ENCODE results near the gene RPL39.
"Not testable (repeated sequence)": the region's sequence is repeated elsewhere in the genome, so short reads cannot be mapped to it uniquely, and the experiment has no call there.

Gene RPL39

DNA sequence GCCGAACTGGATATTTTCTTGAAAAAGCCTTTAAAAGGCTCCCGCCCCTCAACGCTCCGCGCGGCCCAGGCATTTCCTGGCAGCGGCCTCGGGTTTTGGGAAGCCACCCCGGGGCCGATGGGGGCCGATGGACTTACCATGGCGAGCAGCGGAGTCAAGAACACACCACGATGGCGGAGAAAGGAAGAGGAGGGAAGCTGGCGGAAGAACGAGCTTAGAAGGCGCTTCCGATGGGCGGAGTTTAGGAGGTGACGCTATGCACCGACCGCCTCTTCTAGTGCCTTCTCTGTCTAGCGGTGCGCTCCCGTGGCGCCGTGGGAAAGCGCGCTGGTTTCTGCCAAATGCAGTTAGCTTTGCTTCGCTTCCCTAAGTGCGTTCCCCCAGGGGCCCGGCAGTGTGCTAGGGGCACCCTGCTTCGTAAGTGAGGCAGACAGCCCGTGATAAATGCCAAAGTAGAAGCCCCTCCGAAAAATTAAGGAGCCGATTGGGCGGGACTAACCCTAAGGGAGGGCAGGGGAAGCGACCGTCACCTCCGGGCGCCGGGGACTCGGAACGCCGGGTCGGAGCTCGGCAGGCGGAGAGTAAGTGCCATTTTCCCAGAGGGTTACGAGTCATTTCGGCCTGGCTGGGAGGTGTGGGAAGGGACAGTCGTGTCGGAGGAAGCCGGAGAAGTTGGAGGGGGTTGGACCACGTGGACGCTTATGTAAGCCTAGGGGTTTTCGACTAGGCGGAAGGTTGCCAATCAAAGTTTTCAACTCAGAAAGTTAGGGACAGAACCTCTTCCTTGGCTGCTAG, at the start of gene RPL39:
Gene RPL39, minus strand, starts transcription at position 194 of the 795 bp plus-strand sequence. Its CDS starts 54 bp downstream, at position 140.
- H3K4me3 ChIP-seq (ENCODE audit: low read length) = peak within 1 kb of the TSS; percentile 91
- H3K36me3 ChIP-seq (ENCODE audit: control insufficient read depth, insufficient read depth, low read length, severe bottlenecking) = peaks cover 9% of the 10 kb centered on the region
- H3K27me3 ChIP-seq (replicated peaks; ENCODE audit: control insufficient read depth, insufficient read depth, low read length) = no peaks in the 10 kb centered on the region

DNA sequence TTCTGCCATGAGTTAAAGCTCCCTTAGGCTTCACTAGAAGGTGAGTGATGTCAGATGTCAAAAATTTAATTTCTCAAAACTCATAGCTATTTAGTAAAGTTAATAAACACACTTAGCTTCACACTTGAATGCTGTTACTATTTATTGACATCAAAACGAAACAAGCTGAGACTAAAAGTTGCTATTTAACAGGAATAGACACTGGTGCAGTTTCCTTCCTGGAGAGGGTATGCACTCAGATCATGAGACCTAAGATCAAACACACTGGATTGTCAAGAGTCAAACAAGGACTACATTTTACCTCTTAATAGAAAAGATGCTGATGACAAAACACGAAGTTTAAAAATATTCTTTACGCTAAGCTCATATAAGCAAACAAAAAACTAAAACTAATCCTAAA, 42.5 kb upstream of the RPL39 start:
- no peak overlapping the region for H3K4me3 ChIP-seq (ENCODE audit: low read length)
- peaks cover 25% of the 10 kb centered on the region for H3K36me3 ChIP-seq (ENCODE audit: control insufficient read depth, insufficient read depth, low read length, severe bottlenecking)
- no peaks in the 10 kb centered on the region for H3K4me1 ChIP-seq (ENCODE audit: control insufficient read depth, insufficient read depth, low read length)
- H3K9ac ChIP-seq (ENCODE audit: low read length) = no peak overlapping the region
- DNase-seq (ENCODE audit: low read depth) = no peak
- H3K27me3 ChIP-seq (replicated peaks; ENCODE audit: control insufficient read depth, insufficient read depth, low read length) = no peaks in the 10 kb centered on the region
- H3K9me3 ChIP-seq (ENCODE audit: control insufficient read depth, low read length) = no peaks in the 10 kb centered on the region

More for the DNA sequence above, at the start of gene RPL39:
- DNase-seq (ENCODE audit: low read depth) = peak; percentile 90
- Histone ChIP-seq H3K9ac (ENCODE audit: low read length) (peak within 1 kb of the TSS; percentile 98), H3K4me1 (ENCODE audit: control insufficient read depth, insufficient read depth, low read length) (peaks cover 16% of the 10 kb centered on the region), H3K9me3 (ENCODE audit: control insufficient read depth, low read length) (no peaks in the 10 kb centered on the region)

DNA sequence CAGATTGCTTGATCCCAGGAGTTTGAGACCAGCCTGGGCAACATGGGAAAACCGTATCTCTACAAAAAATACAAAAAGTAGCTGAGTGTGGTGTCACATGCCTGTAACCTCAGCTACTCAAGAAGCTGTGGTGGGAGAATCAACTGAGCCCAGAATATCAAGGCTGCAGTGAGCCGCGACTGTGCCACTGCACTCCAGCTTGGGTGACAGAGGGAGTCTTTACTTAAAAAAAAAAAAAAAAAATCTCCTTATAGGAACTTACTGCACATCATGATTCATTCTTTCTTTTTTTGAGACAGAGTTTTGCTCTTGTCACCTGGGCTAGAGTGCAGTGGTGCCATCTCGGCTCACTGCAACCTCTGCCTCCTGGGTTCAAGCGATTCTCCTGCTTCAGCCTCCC, 37.0 kb upstream of the RPL39 start:
- no peaks in the 10 kb centered on the region for H3K36me3 ChIP-seq (ENCODE audit: control insufficient read depth, insufficient read depth, low read length, severe bottlenecking)
- H3K9me3 ChIP-seq (ENCODE audit: control insufficient read depth, low read length) = no peaks in the 10 kb centered on the region
- H3K27me3 ChIP-seq (replicated peaks; ENCODE audit: control insufficient read depth, insufficient read depth, low read length) = no peaks in the 10 kb centered on the region
- peaks cover 13% of the 10 kb centered on the region for H3K4me1 ChIP-seq (ENCODE audit: control insufficient read depth, insufficient read depth, low read length)
- H3K4me3 ChIP-seq (ENCODE audit: low read length) = no peak overlapping the region
- DNase-seq (ENCODE audit: low read depth) = no peak
- no peak overlapping the region for H3K9ac ChIP-seq (ENCODE audit: low read length)

- no peaks in the 10 kb centered on the region for H3K27me3 ChIP-seq (replicated peaks; ENCODE audit: control insufficient read depth, insufficient read depth, low read length)
- H3K4me3 ChIP-seq (ENCODE audit: low read length) = peak overlapping the region; percentile 3
- peaks cover 13% of the 10 kb centered on the region for H3K4me1 ChIP-seq (ENCODE audit: control insufficient read depth, insufficient read depth, low read length)
- DNase-seq (ENCODE audit: low read depth) = peak; percentile 1
- no peaks in the 10 kb centered on the region for H3K9me3 ChIP-seq (ENCODE audit: control insufficient read depth, low read length)
- no peak overlapping the region for H3K9ac ChIP-seq (ENCODE audit: low read length)
- no peaks in the 10 kb centered on the region for H3K36me3 ChIP-seq (ENCODE audit: control insufficient read depth, insufficient read depth, low read length, severe bottlenecking)
These were observed 35.0 kb upstream of the RPL39 start for GRCh38 chrX:119826399-119826959.

GRCh38 chrX:119824221-119824620, 32.8 kb upstream of the RPL39 start:
- H3K4me1 ChIP-seq (ENCODE audit: control insufficient read depth, insufficient read depth, low read length) = peaks cover 13% of the 10 kb centered on the region
- not testable (repeated sequence) for H3K9ac ChIP-seq (ENCODE audit: low read length); H3K27me3 ChIP-seq (replicated peaks; ENCODE audit: control insufficient read depth, insufficient read depth, low read length); H3K36me3 ChIP-seq (ENCODE audit: control insufficient read depth, insufficient read depth, low read length, severe bottlenecking); H3K9me3 ChIP-seq (ENCODE audit: control insufficient read depth, low read length); H3K4me3 ChIP-seq (ENCODE audit: low read length); DNase-seq (ENCODE audit: low read depth)

DNA sequence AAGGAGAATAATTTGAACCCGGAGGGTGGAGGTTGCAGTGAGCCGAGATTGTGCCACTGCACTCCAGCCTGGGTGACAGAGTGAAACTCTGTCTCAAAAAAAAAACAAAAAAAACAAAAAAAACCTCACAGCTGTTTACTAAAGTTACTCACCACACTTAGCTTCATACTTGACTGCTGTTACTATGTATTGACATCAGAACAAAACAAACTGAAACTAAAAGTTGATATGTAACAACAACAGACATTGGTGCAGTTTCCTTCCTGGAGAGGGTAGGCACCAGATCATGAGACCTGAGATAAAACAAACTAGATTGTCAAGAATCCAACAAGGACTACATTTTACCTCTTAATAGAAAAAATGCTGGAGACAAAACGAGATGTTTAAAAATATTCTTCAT, 30.3 kb upstream of the RPL39 start:
- H3K9me3 ChIP-seq (ENCODE audit: control insufficient read depth, low read length); H3K27me3 ChIP-seq (replicated peaks; ENCODE audit: control insufficient read depth, insufficient read depth, low read length); H3K9ac ChIP-seq (ENCODE audit: low read length); H3K4me3 ChIP-seq (ENCODE audit: low read length); H3K36me3 ChIP-seq (ENCODE audit: control insufficient read depth, insufficient read depth, low read length, severe bottlenecking): not testable (repeated sequence)
- peaks cover 11% of the 10 kb centered on the region for H3K4me1 ChIP-seq (ENCODE audit: control insufficient read depth, insufficient read depth, low read length)
- peak; percentile 24 for DNase-seq (ENCODE audit: low read depth)

DNA sequence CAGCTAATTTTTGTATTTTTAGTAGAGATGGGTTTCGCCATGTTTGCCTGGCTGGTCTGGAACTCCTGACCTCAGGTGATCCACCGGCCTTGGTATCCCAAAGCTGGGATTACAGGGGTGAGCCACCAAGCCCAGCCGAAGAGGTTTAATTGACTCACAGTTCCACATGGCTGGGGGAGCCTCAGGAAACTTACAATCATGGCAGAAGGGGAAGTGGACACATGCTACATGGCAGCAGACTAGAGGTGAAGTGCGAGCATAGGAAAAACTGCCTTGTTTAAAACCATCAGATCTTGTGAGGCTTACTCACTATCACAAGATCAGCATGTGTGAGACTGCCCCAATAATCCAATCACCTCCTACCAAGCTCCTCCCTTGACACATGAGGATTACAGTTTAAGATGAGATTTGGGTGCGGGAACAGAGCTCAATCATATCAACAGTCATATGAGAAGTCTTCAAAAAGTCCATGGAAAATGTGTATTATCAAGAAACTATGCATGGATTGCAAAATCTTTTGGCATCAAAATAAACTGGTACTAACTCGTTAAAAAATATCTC, 25.8 kb upstream of the RPL39 start:
- DNase-seq (ENCODE audit: low read depth) = no peak
- no peak overlapping the region for H3K9ac ChIP-seq (ENCODE audit: low read length)
- no peaks in the 10 kb centered on the region for H3K36me3 ChIP-seq (ENCODE audit: control insufficient read depth, insufficient read depth, low read length, severe bottlenecking)

DNA sequence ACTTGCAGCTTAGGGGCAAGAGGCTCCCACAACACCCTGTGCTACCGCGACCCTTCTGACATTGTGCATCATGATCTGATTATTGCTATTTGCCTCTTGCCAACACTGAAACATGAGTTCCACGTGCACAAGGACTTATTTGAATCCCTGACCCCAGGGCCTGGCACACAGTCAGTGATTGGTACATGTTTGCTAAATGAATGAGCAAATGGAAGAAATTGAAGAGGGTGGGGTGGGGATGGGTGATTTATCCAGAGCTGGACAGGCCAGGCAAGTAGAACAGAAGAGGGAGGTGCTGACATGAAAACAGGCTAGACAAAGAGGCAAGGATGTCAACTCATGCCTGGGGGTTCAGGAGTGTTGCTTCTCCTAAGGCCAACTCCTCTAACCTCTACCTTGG, 24.9 kb upstream of the RPL39 start:
- Histone ChIP-seq H3K4me3 (ENCODE audit: low read length) (no peak overlapping the region), H3K4me1 (ENCODE audit: control insufficient read depth, insufficient read depth, low read length) (peaks cover 6% of the 10 kb centered on the region), H3K27me3 (replicated peaks; ENCODE audit: control insufficient read depth, insufficient read depth, low read length) (no peaks in the 10 kb centered on the region), H3K9me3 (ENCODE audit: control insufficient read depth, low read length) (no peaks in the 10 kb centered on the region), H3K9ac (ENCODE audit: low read length) (no peak overlapping the region), H3K36me3 (ENCODE audit: control insufficient read depth, insufficient read depth, low read length, severe bottlenecking) (no peaks in the 10 kb centered on the region)
- no peak for DNase-seq (ENCODE audit: low read depth)

More for the DNA sequence above, 25.8 kb upstream of the RPL39 start:
- H3K4me3 ChIP-seq (ENCODE audit: low read length) = no peak overlapping the region
- H3K27me3 ChIP-seq (replicated peaks; ENCODE audit: control insufficient read depth, insufficient read depth, low read length) = no peaks in the 10 kb centered on the region
- no peaks in the 10 kb centered on the region for H3K9me3 ChIP-seq (ENCODE audit: control insufficient read depth, low read length)
- H3K4me1 ChIP-seq (ENCODE audit: control insufficient read depth, insufficient read depth, low read length) = peaks cover 6% of the 10 kb centered on the region

- no peaks in the 10 kb centered on the region for H3K27me3 ChIP-seq (replicated peaks; ENCODE audit: control insufficient read depth, insufficient read depth, low read length)
- no peak overlapping the region for H3K4me3 ChIP-seq (ENCODE audit: low read length)
- DNase-seq (ENCODE audit: low read depth) = peak; percentile 3
- no peaks in the 10 kb centered on the region for H3K36me3 ChIP-seq (ENCODE audit: control insufficient read depth, insufficient read depth, low read length, severe bottlenecking)
- H3K9me3 ChIP-seq (ENCODE audit: control insufficient read depth, low read length) = peaks cover 10% of the 10 kb centered on the region
- no peak overlapping the region for H3K9ac ChIP-seq (ENCODE audit: low read length)
- no peaks in the 10 kb centered on the region for H3K4me1 ChIP-seq (ENCODE audit: control insufficient read depth, insufficient read depth, low read length)
These were observed 17.8 kb upstream of the RPL39 start for GRCh38 chrX:119809185-119809666.

GRCh38 chrX:119808461-119808860, 17.0 kb upstream of the RPL39 start:
- not testable (repeated sequence) for H3K4me3 ChIP-seq (ENCODE audit: low read length); DNase-seq (ENCODE audit: low read depth); H3K4me1 ChIP-seq (ENCODE audit: control insufficient read depth, insufficient read depth, low read length); H3K9ac ChIP-seq (ENCODE audit: low read length); H3K27me3 ChIP-seq (replicated peaks; ENCODE audit: control insufficient read depth, insufficient read depth, low read length); H3K36me3 ChIP-seq (ENCODE audit: control insufficient read depth, insufficient read depth, low read length, severe bottlenecking)
- H3K9me3 ChIP-seq (ENCODE audit: control insufficient read depth, low read length) = peaks cover 10% of the 10 kb centered on the region

DNA sequence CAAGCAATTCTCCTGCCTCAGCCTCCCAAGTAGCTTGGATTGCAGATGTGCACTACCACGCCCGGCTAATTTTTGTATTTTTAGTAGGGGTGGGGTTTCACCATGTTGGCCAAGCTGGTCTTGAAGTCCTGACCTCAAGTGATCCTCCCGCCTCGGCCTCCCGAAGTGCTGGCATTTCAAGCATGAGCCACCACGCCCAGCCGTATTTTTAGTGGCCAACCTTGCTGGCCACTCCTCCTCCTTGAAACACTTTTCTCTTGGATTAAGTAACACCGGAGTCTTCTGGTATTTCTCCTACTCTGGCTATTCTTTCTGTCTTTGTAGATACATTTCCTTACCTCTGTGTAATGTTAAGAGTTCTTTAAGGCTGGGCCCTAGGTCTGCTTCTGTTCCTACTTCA, 11.1 kb upstream of the RPL39 start:
- no peaks in the 10 kb centered on the region for H3K36me3 ChIP-seq (ENCODE audit: control insufficient read depth, insufficient read depth, low read length, severe bottlenecking)
- no peaks in the 10 kb centered on the region for H3K4me1 ChIP-seq (ENCODE audit: control insufficient read depth, insufficient read depth, low read length)
- H3K4me3 ChIP-seq (ENCODE audit: low read length) = no peak overlapping the region
- no peak overlapping the region for H3K9ac ChIP-seq (ENCODE audit: low read length)
- DNase-seq (ENCODE audit: low read depth) = no peak
- H3K27me3 ChIP-seq (replicated peaks; ENCODE audit: control insufficient read depth, insufficient read depth, low read length) = no peaks in the 10 kb centered on the region
- no peaks in the 10 kb centered on the region for H3K9me3 ChIP-seq (ENCODE audit: control insufficient read depth, low read length)

Data from adipocyte (in vitro differentiated cells).